T-helper 2 cell treated with Interferon-gamma antibody and Interleukin-4, amounts not matched to agents 100 ng/mL and 5 ng/mL, for 36 hours (primary cell): Measurements from ENCODE around the gene AGPAT4. TPM values are rescaled to one million over a fixed set of nuclear protein-coding genes. Genes with fewer than 3 reads are reported as not detected.
"Not testable (repeated sequence)": the region's sequence is repeated elsewhere in the genome, so short reads cannot be mapped to it uniquely, and the experiment has no call there.

Experiments used
- intact Hi-C: fragments of 100-400 bp; cut with micrococcal nuclease; formaldehyde crosslinking; loops from one replicate; pipeline ENCODE4 v1.15.1; 2023
- total RNA-seq: library from RNA; stranded (reverse); gene quantifications from 2 replicates; pipeline ENCODE4 v1.2.3, GENCODE V29; 2022

The AGPAT4 gene
- total RNA-seq, 1 donor from 2014 or later: 12.5 TPM

- intact Hi-C loops: no loop called here
Observed at GRCh38 chr6:161141173-161141572, 132.7 kb downstream of the AGPAT4 start.

GRCh38 chr6:161140554-161140875, 133.3 kb downstream of the AGPAT4 start:
- intact Hi-C loops: no loop called here

DNA sequence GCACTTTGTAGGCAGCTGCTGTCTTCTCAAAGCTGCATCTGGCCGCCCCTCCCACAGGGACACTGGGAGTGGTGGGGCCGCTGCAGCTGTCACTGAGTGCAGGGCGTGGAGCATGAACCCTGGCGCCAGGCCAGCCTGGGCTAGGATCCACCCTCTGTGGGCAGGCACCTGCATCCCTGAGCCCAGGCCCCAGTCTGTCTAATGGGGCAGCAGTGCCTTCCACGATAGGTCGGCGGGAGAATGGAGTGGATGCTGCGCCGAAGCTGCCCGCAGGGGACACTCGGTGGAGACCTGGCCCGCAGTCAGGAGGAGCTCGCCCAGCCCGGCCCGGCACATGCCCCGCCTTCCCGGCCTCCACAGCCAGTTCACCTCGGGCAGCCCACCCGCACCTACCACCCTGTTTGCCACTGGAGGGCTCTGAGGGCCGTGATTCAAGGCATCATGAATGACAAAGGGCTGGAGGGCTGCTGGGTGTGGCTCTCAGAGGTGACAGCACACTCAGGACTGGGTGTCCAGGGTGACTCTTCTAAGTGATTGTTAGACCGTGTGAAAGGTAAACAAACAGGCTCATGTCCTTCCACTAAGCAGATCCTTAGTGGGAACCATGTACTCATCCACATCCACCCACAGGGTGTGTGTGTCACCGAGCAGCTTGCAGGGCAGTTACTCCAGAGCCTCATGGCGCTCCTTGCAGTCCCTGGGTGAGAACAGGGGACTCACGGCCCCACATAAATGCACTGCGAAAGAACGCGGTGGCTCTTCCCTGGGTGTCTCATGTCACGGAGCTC, 133.9 kb downstream of the AGPAT4 start:
- intact Hi-C loops: no loop called here

GRCh38 chr6:161139304-161139765, 134.5 kb downstream of the AGPAT4 start:
- intact Hi-C loops: no loop called here

DNA sequence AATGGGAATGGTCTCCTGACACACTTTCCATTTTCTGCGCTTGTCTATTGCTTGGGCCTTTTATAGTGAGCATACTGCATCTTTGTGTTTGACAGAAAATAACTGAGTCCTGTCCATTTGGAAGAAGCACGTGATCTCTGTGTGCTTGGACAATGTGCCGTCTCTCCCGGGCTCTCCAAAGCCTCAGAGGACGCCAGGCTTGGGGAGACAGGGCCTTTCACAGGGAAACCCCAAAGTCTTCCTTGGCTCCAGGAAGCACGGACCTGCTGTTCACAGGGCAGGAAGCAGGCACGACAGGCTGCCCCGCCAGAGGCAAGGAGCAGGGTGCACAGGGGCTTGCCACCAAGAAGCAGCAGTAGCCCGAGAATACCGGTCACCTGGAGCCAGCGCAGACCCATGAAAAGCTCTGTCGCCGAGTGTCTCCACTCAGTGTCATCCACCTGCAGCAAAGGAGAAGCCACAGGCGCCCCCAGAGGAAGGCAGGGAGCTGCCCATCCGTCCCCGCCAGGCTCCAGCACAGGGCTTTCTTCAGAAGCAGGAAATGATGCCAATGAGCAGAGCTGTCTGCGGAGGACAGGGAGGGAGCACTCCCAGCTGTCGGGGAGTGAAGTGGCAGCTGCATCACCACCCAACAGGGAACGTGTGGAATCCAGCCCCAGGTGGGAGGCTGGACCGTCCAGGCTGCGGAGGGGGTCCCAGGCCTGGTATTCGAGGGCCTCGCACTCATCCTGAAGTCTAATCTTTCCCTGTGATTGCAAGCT, 135.1 kb downstream of the AGPAT4 start:
- intact Hi-C loops: no loop called here

DNA sequence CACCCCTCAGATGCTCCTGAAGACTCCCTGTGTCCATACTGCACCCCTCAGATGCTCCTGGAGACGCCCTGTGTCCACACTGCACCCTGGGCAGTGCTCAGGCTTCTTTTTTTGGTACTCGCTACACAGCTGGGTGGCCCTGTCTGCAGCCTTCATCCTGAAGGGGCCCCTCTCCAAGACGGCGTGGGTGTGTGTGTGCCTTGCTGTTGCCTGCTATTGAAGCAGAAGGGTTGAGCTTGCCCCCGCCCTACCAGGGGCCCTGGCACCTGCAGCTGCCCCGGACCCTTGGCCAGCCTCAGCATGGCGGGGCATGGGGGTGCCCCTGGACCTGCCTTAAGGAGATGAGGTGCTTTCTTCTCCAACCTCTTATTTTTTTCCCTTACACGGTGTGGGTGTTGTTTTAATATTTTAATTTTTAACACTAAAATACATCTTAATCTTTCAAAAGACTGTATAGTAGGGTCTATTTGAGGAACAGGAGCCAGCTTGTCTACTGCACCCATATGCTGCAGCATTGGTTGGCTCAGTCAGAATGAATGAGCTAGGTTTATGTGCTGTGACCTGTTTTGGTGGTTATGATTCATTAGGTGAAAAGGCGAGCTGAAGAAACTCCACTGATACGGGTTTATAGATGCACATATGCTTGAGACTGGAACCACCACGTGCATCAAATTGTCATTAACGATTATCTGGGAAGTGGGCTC, 135.9 kb downstream of the AGPAT4 start:
- intact Hi-C loops: no loop called here

- intact Hi-C loops: no loop called here
Observed at GRCh38 chr6:161137320-161137719, 136.5 kb downstream of the AGPAT4 start.

DNA sequence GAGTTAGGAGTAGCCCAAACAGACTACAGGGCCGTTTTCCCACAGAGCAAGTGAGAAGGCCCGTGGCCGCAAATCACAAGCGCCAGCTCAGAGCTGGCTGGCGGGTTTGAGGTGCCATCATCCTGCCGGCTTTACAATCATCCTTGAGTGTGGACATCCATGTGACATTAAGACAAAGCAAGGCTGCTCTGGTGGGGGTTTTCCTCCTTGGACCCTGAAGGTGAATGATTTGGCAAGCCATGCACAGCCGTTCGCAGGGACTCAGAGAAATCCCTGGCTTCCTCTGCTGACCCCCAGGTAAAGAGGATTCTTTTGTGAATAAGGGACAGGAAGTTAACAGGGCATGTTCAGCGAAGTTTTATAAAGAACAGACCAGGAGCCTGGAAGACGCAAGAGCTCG, 137.2 kb downstream of the AGPAT4 start:
- intact Hi-C loops: no loop called here

GRCh38 chr6:161135695-161136591, 137.9 kb downstream of the AGPAT4 start:
- intact Hi-C loops: no loop called here

GRCh38 chr6:161134550-161135298, 139.1 kb downstream of the AGPAT4 start:
- intact Hi-C loops: no loop called here

GRCh38 chr6:161133963-161134362, 139.9 kb downstream of the AGPAT4 start:
- intact Hi-C loops: no loop called here

- intact Hi-C loops: no loop called here
Observed at GRCh38 chr6:161132384-161132783, 141.5 kb downstream of the AGPAT4 start.

DNA sequence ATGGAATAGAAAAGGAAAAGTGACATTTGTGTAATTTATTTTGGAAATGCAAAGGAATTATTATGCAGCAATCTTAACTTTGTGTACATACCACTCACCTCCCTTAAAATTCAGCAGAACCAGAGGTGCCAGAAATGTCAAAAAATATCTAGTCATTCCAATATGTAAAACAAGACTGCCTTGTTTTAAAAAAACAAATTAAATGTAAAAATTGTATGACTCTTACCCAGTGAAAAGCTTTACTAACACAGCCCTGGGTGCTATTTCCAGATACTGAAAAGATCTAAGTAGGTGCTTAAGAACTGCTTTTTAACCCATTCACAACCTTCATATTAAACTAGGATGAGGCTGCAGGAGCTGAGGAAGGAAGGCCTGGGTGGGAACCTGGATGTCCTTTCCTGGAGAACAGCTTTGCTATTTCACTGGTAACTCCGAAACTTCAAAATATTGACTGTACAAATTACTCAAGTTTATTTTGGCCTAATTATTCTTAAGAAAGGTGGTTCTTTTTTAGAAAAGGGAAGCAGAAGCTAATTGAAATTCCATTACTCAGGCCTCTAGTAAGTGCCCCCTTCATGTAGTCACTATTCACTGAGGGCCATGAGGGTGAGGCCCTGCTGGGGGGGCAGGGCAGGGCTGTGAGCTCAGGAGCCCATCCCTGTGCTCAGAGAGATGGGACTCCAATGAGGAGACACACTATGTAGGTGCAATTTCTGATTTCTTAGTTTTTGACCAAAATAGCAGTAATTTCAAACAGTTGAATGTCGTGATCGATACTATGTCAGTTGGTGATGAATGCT, 142.7 kb downstream of the AGPAT4 start:
- intact Hi-C loops: no loop called here

DNA sequence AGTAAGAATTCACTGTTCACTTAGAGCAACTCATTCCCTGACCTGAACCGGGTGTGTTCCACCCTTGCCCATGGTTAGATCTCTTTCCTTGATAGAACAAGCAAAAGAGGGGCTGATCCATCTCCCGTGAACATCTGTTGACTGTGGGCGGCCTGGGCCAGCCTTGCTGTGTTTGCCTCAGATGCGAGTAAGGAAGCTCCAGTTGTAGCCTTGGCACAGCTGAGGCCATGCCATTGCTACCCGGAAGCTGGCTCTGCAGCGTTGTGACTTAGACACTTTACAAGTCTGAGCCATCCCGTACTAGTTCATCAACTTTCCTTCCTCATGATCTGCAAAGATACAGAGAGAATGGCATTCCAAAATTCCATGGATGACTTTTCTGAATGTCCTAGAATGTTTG, 143.3 kb downstream of the AGPAT4 start:
- intact Hi-C loops: no loop called here

GRCh38 chr6:161128680-161129196, 145.1 kb downstream of the AGPAT4 start:
- intact Hi-C loops: no loop called here

- intact Hi-C loops: no loop called here
Observed at GRCh38 chr6:161128230-161128629, 145.6 kb downstream of the AGPAT4 start.

DNA sequence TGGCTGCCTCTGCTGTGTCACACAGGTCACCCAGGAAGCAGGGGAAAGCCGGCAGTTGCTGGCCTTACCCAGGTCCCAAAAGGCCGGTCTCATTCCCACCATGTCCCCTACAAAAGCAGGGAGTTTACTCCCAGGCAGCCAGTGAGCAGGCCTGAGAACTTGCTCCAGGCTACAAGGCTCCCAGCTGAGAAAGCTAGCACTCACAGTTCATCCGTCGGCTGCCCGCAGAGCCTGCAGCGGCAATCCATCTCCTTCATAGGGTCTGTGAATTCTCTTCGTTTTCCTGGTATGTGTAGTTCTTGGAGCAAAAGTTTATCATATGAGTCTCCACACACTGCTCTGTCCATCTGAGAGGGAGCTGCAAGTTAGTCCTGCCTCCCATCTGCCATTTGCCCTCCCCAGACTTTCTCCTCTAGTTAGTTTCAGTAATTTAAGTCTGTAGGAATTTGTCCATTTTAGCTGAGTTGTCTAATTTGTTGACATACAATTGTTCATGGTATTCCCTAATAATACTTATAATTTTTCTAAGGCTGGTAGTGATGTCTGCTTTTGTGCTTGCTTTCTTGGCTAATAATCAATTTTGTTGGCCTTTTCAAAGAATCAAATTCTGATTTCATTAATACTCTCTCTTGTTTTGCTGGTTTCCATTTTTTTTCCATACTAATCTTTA, 146.7 kb downstream of the AGPAT4 start:
- intact Hi-C loops: no loop called here

- intact Hi-C loops: no loop called here
Observed at GRCh38 chr6:161125591-161125990, 148.3 kb downstream of the AGPAT4 start.

GRCh38 chr6:161123319-161123718, 150.5 kb downstream of the AGPAT4 start:
- intact Hi-C loops: not testable (repeated sequence)
